Glutamatergic neuron (in vitro differentiated cells): ENCODE measurements around the gene ATP9B. TPM values are rescaled to one million over a fixed set of nuclear protein-coding genes. Genes with fewer than 3 reads are reported as not detected.

Experiments used
- DNase-seq: peaks from one replicate; pipeline ENCODE4 v3.0.0; 2022
- H3K27ac Mint-ChIP-seq: one replicate; pipeline ENCODE4 v1.8.0; 2020; ENCODE audit warnings: mild to moderate bottlenecking, mixed read lengths, inconsistent platforms; ENCODE audit not compliant: unreplicated experiment
- H3K27me3 Mint-ChIP-seq: one replicate; pipeline ENCODE4 v1.8.0; 2020; ENCODE audit warnings: mild to moderate bottlenecking, moderate library complexity, mixed read lengths, inconsistent platforms; ENCODE audit not compliant: unreplicated experiment
- H3K36me3 Mint-ChIP-seq: one replicate; pipeline ENCODE4 v1.8.0; 2020; ENCODE audit warnings: mild to moderate bottlenecking, mixed read lengths, inconsistent platforms; ENCODE audit not compliant: unreplicated experiment
- H3K4me1 Mint-ChIP-seq: one replicate; pipeline ENCODE4 v1.8.0; 2020; ENCODE audit warnings: mild to moderate bottlenecking, low read depth, mixed read lengths, inconsistent platforms; ENCODE audit not compliant: unreplicated experiment
- H3K4me3 Mint-ChIP-seq: one replicate; pipeline ENCODE4 v1.8.0; 2020; ENCODE audit warnings: mild to moderate bottlenecking, mixed read lengths, inconsistent platforms; ENCODE audit not compliant: unreplicated experiment
- H3K9me3 Mint-ChIP-seq: one replicate; pipeline ENCODE4 v1.8.0; 2020; ENCODE audit warnings: mild to moderate bottlenecking, moderate library complexity, mixed read lengths, inconsistent platforms; ENCODE audit not compliant: unreplicated experiment
- total RNA-seq: library from RNA; stranded (reverse); fragmentation: NEBNext Ultra II Directional; extraction: Animal tissue kit (Norgen Biotek cat#: 25700); gene quantifications from one replicate; pipeline ENCODE4 v1.2.1, GENCODE V29; 2021; ENCODE audit not compliant: unreplicated experiment
- TF ChIP-seq, protein P1 (sequence below): fragments of 200-600 bp; sonication (generic); IDR thresholded peaks from one replicate; pipeline ENCODE4 v1.5.0; 2021; ENCODE audit not compliant: partially characterized antibody, unreplicated experiment

The ATP9B gene
- total RNA-seq, 1 donor from 2014 or later = 62.6 TPM

GRCh38 chr18:79211844-79212243, 142.7 kb downstream of the ATP9B start:
- DNase-seq = no peak
- Mint-ChIP-seq H3K9me3 (no peaks in the 10 kb centered on the region), H3K36me3 (peaks cover 8% of the 10 kb centered on the region), H3K27me3 (no peaks in the 10 kb centered on the region), H3K4me1 (no peaks in the 10 kb centered on the region), H3K4me3 (no peak overlapping the region), H3K27ac (no peak overlapping the region)
- TF ChIP-seq, protein P1, sequence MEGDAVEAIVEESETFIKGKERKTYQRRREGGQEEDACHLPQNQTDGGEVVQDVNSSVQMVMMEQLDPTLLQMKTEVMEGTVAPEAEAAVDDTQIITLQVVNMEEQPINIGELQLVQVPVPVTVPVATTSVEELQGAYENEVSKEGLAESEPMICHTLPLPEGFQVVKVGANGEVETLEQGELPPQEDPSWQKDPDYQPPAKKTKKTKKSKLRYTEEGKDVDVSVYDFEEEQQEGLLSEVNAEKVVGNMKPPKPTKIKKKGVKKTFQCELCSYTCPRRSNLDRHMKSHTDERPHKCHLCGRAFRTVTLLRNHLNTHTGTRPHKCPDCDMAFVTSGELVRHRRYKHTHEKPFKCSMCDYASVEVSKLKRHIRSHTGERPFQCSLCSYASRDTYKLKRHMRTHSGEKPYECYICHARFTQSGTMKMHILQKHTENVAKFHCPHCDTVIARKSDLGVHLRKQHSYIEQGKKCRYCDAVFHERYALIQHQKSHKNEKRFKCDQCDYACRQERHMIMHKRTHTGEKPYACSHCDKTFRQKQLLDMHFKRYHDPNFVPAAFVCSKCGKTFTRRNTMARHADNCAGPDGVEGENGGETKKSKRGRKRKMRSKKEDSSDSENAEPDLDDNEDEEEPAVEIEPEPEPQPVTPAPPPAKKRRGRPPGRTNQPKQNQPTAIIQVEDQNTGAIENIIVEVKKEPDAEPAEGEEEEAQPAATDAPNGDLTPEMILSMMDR = no peak

GRCh38 chr18:79214056-79214455, 144.9 kb downstream of the ATP9B start:
- H3K27ac Mint-ChIP-seq = no peak overlapping the region
- H3K27me3 Mint-ChIP-seq = no peaks in the 10 kb centered on the region
- H3K9me3 Mint-ChIP-seq = no peaks in the 10 kb centered on the region
- no peaks in the 10 kb centered on the region for H3K4me1 Mint-ChIP-seq
- peaks cover 3% of the 10 kb centered on the region for H3K36me3 Mint-ChIP-seq
- H3K4me3 Mint-ChIP-seq = no peak overlapping the region
- DNase-seq = no peak
- TF ChIP-seq, protein P1 = no peak

GRCh38 chr18:79216176-79216575, 147.0 kb downstream of the ATP9B start:
- no peak for DNase-seq
- Mint-ChIP-seq H3K27me3 (peaks cover 4% of the 10 kb centered on the region), H3K4me3 (no peak overlapping the region), H3K27ac (no peak overlapping the region), H3K9me3 (no peaks in the 10 kb centered on the region), H3K4me1 (peaks cover 5% of the 10 kb centered on the region), H3K36me3 (peaks cover 3% of the 10 kb centered on the region)
- TF ChIP-seq, protein P1 = no peak

DNA sequence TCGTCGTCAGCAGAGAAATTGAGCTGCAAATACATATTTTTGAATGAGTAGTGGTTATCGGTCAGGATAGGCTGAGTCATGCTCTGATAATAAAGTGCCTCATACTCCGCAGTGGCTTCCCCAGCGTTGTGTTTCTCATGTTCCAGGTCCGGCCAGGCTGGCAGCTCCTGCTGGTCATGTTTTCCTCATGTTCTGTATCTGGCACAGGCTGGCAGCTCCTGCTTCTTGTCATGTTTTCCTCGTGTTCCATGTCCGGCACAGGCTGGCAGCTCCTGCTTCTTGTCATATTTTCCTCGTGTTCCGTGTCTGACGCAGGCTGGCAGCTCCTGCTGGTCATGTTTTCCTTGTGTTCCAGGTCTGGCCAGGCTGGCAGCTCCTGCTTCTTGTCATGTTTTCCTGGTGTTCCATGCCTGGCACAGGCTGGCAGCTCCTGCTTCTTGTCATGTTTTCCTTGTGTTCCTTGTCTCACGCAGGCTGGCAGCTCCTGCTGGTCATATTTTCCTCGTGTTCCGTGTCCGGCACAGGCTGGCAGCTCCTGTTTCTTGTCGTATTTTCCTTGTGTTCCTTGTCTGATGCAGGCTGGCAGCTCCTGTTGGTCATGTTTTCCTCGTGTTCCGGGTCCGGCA, 148.9 kb downstream of the ATP9B start:
- no peak overlapping the region for H3K4me3 Mint-ChIP-seq
- H3K36me3 Mint-ChIP-seq = peaks cover 3% of the 10 kb centered on the region
- no peaks in the 10 kb centered on the region for H3K9me3 Mint-ChIP-seq
- H3K4me1 Mint-ChIP-seq = peaks cover 5% of the 10 kb centered on the region
- TF ChIP-seq, protein P1 = no peak
- H3K27ac Mint-ChIP-seq = no peak overlapping the region
- DNase-seq = no peak
- H3K27me3 Mint-ChIP-seq = peaks cover 5% of the 10 kb centered on the region

DNA sequence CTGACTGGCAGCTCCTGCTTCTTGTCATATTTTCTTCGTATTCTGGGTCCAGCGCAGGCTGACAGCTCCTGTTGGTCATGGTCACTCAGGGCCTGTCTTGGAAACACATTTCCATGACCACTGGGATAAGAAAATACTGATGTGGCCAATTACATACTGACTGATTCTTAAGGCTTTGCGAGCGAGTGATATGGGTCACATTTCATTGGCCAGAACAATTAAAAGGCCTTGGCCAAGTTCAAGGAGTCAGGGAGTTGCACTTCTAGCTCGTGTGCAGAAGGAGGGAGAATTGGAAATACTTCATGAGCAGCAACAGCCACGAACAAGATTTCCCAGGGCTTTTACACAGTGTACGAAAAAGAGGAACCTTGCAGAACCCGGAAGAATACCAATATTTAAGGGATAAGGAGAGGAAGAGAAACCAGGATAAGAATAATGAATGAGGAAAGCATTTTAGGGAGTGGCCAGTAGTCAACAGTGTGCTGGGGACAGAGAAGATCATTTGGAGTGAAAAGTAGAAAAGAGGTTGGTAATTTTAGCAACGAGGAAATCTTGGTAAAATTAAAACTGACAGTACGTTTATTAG, 149.5 kb downstream of the ATP9B start:
- peaks cover 5% of the 10 kb centered on the region for H3K4me1 Mint-ChIP-seq
- H3K27me3 Mint-ChIP-seq = peaks cover 5% of the 10 kb centered on the region
- TF ChIP-seq, protein P1 = no peak
- no peaks in the 10 kb centered on the region for H3K9me3 Mint-ChIP-seq
- no peak for DNase-seq
- no peak overlapping the region for H3K4me3 Mint-ChIP-seq
- no peak overlapping the region for H3K27ac Mint-ChIP-seq
- H3K36me3 Mint-ChIP-seq = peaks cover 3% of the 10 kb centered on the region
